NCI-H1417 treated with DMSO at 0.1 percent for 48 hours (cell line): ENCODE measurements around the gene ENGASE.

Experiments used
- DNase-seq: peaks from one replicate; lab custom pipeline; 2025; lab: John Stamatoyannopoulos, UW

Gene ENGASE

GRCh38 chr17:79115487-79115886 is 40.9 kb downstream of the ENGASE start:
- DNase-seq, result no peak

- no peak for DNase-seq
Measured at GRCh38 chr17:79116575-79117368, 42.1 kb downstream of the ENGASE start.

- DNase-seq, result no peak
Measured at GRCh38 chr17:79117905-79118487, 43.4 kb downstream of the ENGASE start.

- DNase-seq, result no peak
Measured at GRCh38 chr17:79118924-79119323, 44.3 kb downstream of the ENGASE start.

GRCh38 chr17:79120259-79120658 is 45.6 kb downstream of the ENGASE start:
- no peak for DNase-seq

- no peak for DNase-seq
Measured at GRCh38 chr17:79123988-79124387, 49.4 kb downstream of the ENGASE start.

- DNase-seq, result no peak
Measured at GRCh38 chr17:79124513-79125209, 50.0 kb downstream of the ENGASE start.

- DNase-seq, result no peak
Measured at GRCh38 chr17:79125503-79125902, 50.9 kb downstream of the ENGASE start.

GRCh38 chr17:79126139-79126538 is 51.5 kb downstream of the ENGASE start:
- no peak for DNase-seq

GRCh38 chr17:79127534-79128135 is 53.0 kb downstream of the ENGASE start:
- no peak for DNase-seq

- DNase-seq, result no peak
Measured at GRCh38 chr17:79129523-79129922, 54.9 kb downstream of the ENGASE start.

- no peak for DNase-seq
Measured at GRCh38 chr17:79130536-79131273, 56.1 kb downstream of the ENGASE start.

GRCh38 chr17:79131274-79131635 is 56.6 kb downstream of the ENGASE start:
- DNase-seq, result no peak

GRCh38 chr17:79131701-79132100 is 57.1 kb downstream of the ENGASE start:
- peak; percentile 42 for DNase-seq

GRCh38 chr17:79132271-79133064 is 57.8 kb downstream of the ENGASE start:
- DNase-seq, result peak; percentile 77

- no peak for DNase-seq
Measured at GRCh38 chr17:79133214-79133613, 58.6 kb downstream of the ENGASE start.

GRCh38 chr17:79133985-79134384 is 59.4 kb downstream of the ENGASE start:
- DNase-seq, result no peak

- no peak for DNase-seq
Measured at GRCh38 chr17:79135011-79135410, 60.4 kb downstream of the ENGASE start.

- no peak for DNase-seq
Measured at GRCh38 chr17:79135628-79136405, 61.2 kb downstream of the ENGASE start.
